ENCODE data around the gene ZNF821. TPM values are rescaled to one million over a fixed set of nuclear protein-coding genes. Genes with fewer than 3 reads are reported as not detected.

ZNF821 gene
- total RNA-seq, 1 experiment from 2014 or later: 5.4 TPM

DNA sequence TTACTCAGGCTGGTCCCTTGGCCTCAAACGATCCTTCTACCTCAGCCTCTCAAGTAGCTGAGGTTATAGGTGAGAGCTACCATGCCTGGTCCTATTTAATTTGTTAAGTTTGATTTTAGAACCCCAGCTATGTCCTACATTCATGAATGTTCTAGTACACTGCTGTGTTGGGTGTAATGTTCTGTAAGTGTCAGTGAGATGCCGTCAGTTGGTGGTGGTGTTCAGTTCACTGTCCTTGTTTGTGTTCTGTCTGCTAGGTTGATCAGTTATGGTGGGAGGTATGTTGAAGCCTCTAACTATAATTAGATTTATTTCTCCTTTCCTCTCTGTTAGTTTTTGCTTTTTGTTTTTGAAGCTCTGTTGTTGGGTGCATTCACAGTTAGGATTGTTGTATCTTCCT is 19.6 kb upstream of the ZNF821 start:
- Histone ChIP-seq H3K36me3 (ENCODE audit: low read depth, low read length) (no peaks in the 10 kb centered on the region), H3K27me3 (ENCODE audit: low read length) (no peaks in the 10 kb centered on the region), H3K9ac (ENCODE audit: low read length) (no peak overlapping the region), H3K9me3 (ENCODE audit: low read length) (no peaks in the 10 kb centered on the region), H3K79me2 (ENCODE audit: low read length) (peaks cover 100% of the 10 kb centered on the region), H3K4me1 (ENCODE audit: insufficient read depth, low read length) (no peaks in the 10 kb centered on the region), H3K9me2 (replicated peaks; ENCODE audit: low read length) (no peaks in the 10 kb centered on the region), H3K4me3 (ENCODE audit: low read length) (no peak overlapping the region), H3F3A (ENCODE audit: low read length, unreplicated experiment) (no peaks in the 10 kb centered on the region), H3K4me2 (ENCODE audit: low read length) (no peak overlapping the region), H2AFZ (ENCODE audit: low read length) (no peak overlapping the region), H4K20me1 (ENCODE audit: low read length) (peaks cover 44% of the 10 kb centered on the region), H3K27ac (ENCODE audit: low read length) (no peak overlapping the region)
- no TSS peak for BruUV-seq (replicated peaks)
- intact Hi-C loops (cut with micrococcal nuclease): no loop called here
- DNase-seq: no peak
- ChIA-PET CTCF (no interaction called here), POLR2A (ENCODE audit: unreplicated experiment) (no interaction called here)
- no peak for TF ChIP-seq EZH2 (IDR thresholded peaks at IDR 0.05; ENCODE audit: low read length, unreplicated experiment)
- no peak for TF ChIP-seq EZH2phosphoT487 (IDR thresholded peaks at IDR 0.05; ENCODE audit: borderline replicate concordance, low read length)
- TF ChIP-seq, protein P1, sequence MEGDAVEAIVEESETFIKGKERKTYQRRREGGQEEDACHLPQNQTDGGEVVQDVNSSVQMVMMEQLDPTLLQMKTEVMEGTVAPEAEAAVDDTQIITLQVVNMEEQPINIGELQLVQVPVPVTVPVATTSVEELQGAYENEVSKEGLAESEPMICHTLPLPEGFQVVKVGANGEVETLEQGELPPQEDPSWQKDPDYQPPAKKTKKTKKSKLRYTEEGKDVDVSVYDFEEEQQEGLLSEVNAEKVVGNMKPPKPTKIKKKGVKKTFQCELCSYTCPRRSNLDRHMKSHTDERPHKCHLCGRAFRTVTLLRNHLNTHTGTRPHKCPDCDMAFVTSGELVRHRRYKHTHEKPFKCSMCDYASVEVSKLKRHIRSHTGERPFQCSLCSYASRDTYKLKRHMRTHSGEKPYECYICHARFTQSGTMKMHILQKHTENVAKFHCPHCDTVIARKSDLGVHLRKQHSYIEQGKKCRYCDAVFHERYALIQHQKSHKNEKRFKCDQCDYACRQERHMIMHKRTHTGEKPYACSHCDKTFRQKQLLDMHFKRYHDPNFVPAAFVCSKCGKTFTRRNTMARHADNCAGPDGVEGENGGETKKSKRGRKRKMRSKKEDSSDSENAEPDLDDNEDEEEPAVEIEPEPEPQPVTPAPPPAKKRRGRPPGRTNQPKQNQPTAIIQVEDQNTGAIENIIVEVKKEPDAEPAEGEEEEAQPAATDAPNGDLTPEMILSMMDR (conservative IDR thresholded peaks at IDR 0.05; ENCODE audit: low read depth, low read length): no peak
- no peak for ATAC-seq

DNA sequence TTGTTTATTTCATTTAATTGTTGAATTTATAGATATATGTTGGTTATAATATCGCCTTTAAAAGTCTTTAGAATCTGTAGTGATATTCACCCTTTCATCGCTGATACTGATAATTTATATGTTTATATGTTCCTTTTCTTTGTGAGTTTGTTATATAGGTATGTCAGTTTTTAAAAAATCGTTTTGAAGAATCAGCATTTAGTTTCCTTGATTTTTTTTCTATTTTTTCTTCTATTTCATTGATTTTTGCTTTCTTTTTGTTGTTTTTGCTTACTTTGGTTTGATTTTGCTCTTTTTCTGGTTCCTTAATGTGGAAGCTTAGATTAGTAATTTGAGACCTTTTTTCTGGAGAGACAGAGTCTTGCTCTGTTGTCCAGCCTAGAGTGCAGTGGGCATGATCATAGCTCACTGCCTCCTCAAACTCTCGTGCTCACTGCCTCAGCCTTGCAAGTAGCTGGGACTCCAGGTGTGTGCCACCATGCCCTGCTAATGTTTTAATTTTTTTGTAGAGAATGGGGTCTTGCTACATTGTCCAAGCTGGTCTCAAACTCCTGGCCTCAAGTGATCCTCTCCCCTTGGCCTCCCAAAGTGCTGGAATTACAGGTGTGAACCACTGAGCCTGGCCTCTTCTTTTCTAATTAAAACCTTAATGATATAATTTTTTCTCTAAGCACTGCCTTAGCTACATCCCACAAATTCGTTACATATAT is 18.8 kb upstream of the ZNF821 start:
- BruUV-seq (replicated peaks): no TSS peak
- CTCF ChIA-PET: no interaction called here
- ATAC-seq: no peak

DNA sequence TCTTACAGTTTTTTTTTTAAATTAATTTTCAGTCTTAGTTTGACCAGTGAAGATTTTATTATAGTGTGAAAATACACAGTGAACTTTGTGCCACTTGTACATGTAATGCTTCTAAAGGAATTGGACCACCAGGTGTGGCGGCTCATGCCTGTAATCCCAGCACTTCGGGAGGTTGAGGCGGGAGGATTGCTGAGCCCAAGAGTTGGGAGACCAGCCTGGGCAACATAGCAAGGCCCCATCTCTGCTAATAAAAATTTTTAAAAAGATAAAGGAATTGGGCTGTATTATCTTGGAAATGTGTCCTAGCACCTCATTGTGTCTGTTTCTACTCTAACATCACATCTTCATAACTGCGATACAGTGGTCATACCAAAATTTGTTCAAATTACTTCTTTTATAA is 15.2 kb upstream of the ZNF821 start:
- H3K4me2 ChIP-seq (ENCODE audit: low read length): no peak overlapping the region
- ATAC-seq (no peak), DNase-seq (no peak)
- TF ChIP-seq EZH2phosphoT487 (IDR thresholded peaks at IDR 0.05; ENCODE audit: borderline replicate concordance, low read length) (no peak), EZH2 (IDR thresholded peaks at IDR 0.05; ENCODE audit: low read length, unreplicated experiment) (no peak)
- TF ChIP-seq, protein P1 (conservative IDR thresholded peaks at IDR 0.05; ENCODE audit: low read depth, low read length): no peak
- H3K4me1 ChIP-seq (ENCODE audit: insufficient read depth, low read length): peaks cover 9% of the 10 kb centered on the region; the same call in 1 of the 2 replicates
- peaks cover 44% of the 10 kb centered on the region for H4K20me1 ChIP-seq (ENCODE audit: low read length)
- ChIA-PET POLR2A (ENCODE audit: unreplicated experiment) (no interaction called here), CTCF (no interaction called here)
- no peak overlapping the region for H3K4me3 ChIP-seq (ENCODE audit: low read length)
- BruUV-seq (replicated peaks): no TSS peak
- H3K9me3 ChIP-seq (ENCODE audit: low read length): no peaks in the 10 kb centered on the region
- no peaks in the 10 kb centered on the region for H3K27me3 ChIP-seq (ENCODE audit: low read length)
- H2AFZ ChIP-seq (ENCODE audit: low read length): no peak overlapping the region
- peaks cover 89% of the 10 kb centered on the region for H3K79me2 ChIP-seq (ENCODE audit: low read length)
- H3K27ac ChIP-seq (ENCODE audit: low read length): no peak overlapping the region
- H3K9ac ChIP-seq (ENCODE audit: low read length): no peak overlapping the region
- no peaks in the 10 kb centered on the region for H3F3A ChIP-seq (ENCODE audit: low read length, unreplicated experiment)
- H3K36me3 ChIP-seq (ENCODE audit: low read depth, low read length): no peaks in the 10 kb centered on the region
- no peaks in the 10 kb centered on the region for H3K9me2 ChIP-seq (replicated peaks; ENCODE audit: low read length)
- intact Hi-C loops (cut with micrococcal nuclease): no loop called here

More for the DNA sequence above, 18.8 kb upstream of the ZNF821 start:
- H3K9ac ChIP-seq (ENCODE audit: low read length): no peak overlapping the region
- POLR2A ChIA-PET (ENCODE audit: unreplicated experiment): no interaction called here
- H3K4me3 ChIP-seq (ENCODE audit: low read length): no peak overlapping the region
- TF ChIP-seq EZH2 (IDR thresholded peaks at IDR 0.05; ENCODE audit: low read length, unreplicated experiment): no peak
- TF ChIP-seq, protein P1 (conservative IDR thresholded peaks at IDR 0.05; ENCODE audit: low read depth, low read length): no peak
- no peak for TF ChIP-seq EZH2phosphoT487 (IDR thresholded peaks at IDR 0.05; ENCODE audit: borderline replicate concordance, low read length)
- no peak overlapping the region for H2AFZ ChIP-seq (ENCODE audit: low read length)
- H3K27ac ChIP-seq (ENCODE audit: low read length): no peak overlapping the region
- DNase-seq: no peak
- H3K36me3 ChIP-seq (ENCODE audit: low read depth, low read length): no peaks in the 10 kb centered on the region
- H3K27me3 ChIP-seq (ENCODE audit: low read length): no peaks in the 10 kb centered on the region
- no peaks in the 10 kb centered on the region for H3F3A ChIP-seq (ENCODE audit: low read length, unreplicated experiment)
- H3K4me2 ChIP-seq (ENCODE audit: low read length): no peak overlapping the region
- no peaks in the 10 kb centered on the region for H3K9me3 ChIP-seq (ENCODE audit: low read length)
- no peaks in the 10 kb centered on the region for H3K9me2 ChIP-seq (replicated peaks; ENCODE audit: low read length)
- intact Hi-C loops (cut with micrococcal nuclease): no loop called here
- no peaks in the 10 kb centered on the region for H3K4me1 ChIP-seq (ENCODE audit: insufficient read depth, low read length)
- H4K20me1 ChIP-seq (ENCODE audit: low read length): peaks cover 45% of the 10 kb centered on the region
- H3K79me2 ChIP-seq (ENCODE audit: low read length): peaks cover 100% of the 10 kb centered on the region
